ENCODE results near the gene CHCHD10. TPM values are rescaled to one million over a fixed set of nuclear protein-coding genes. Genes with fewer than 3 reads are reported as not detected.

CHCHD10 gene
- total and polyA plus RNA-seq, 11 donors, result 374 to 2,069 (median 944) TPM

- WGBS, 4 donors, result 79 to 88% (median 85%) methylated on average over 23 to 25 of the region's 25 CpGs
- H3K4me3 ChIP-seq, result no peak overlapping the region
- peak in 1 of 4 donors; percentile 23 for ATAC-seq
- peaks cover 0 to 61% (median 51%) of the 10 kb centered on the region in 9 donors for H3K36me3 ChIP-seq
- H3K9me3 ChIP-seq, result no peaks in the 10 kb centered on the region
- intact Hi-C loops (cut with DNase I), result no loop called here
- TF ChIP-seq, protein P1, sequence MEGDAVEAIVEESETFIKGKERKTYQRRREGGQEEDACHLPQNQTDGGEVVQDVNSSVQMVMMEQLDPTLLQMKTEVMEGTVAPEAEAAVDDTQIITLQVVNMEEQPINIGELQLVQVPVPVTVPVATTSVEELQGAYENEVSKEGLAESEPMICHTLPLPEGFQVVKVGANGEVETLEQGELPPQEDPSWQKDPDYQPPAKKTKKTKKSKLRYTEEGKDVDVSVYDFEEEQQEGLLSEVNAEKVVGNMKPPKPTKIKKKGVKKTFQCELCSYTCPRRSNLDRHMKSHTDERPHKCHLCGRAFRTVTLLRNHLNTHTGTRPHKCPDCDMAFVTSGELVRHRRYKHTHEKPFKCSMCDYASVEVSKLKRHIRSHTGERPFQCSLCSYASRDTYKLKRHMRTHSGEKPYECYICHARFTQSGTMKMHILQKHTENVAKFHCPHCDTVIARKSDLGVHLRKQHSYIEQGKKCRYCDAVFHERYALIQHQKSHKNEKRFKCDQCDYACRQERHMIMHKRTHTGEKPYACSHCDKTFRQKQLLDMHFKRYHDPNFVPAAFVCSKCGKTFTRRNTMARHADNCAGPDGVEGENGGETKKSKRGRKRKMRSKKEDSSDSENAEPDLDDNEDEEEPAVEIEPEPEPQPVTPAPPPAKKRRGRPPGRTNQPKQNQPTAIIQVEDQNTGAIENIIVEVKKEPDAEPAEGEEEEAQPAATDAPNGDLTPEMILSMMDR (IDR thresholded peaks at IDR 0.05), result no peak
- no peak for TF ChIP-seq POLR2A (IDR thresholded peaks at IDR 0.05)
- H3K4me1 ChIP-seq, result peaks cover 8 to 48% (median 38%) of the 10 kb centered on the region in 12 donors
- DNase-seq, result peak in 1 of 5 donors; percentile 42
- no peaks in the 10 kb centered on the region for H3K27me3 ChIP-seq
- peak overlapping the region in 1 of 12 donors; percentile 50 for H3K27ac ChIP-seq
These were observed 24.2 kb upstream of the CHCHD10 start for GRCh38 chr22:23791738-23792645.

GRCh38 chr22:23790819-23791737 is 23.3 kb upstream of the CHCHD10 start:
- H3K36me3 ChIP-seq, result peaks cover 0 to 53% (median 44%) of the 10 kb centered on the region in 9 donors

DNA sequence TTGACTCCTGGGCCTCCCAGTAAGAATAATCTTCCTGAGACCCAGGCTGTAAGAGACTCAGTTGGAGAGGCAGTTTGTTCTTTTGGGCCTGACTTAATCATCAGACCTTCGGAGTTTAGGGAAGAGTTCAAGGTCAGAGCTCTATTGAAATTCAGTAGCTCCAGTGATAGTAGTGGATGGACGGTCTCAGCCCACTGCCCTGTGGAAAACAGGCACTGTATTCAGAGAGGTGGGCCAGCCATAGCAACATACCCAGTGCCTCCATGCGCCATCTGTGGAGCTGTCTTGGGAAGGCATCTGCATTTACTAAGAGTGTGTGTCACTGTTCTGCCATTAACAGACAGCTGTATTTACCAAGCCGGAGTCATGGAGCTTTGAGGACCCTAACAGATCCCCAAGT is 21.9 kb upstream of the CHCHD10 start:
- Histone ChIP-seq H3K27me3 (no peaks in the 10 kb centered on the region), H3K9me3 (no peaks in the 10 kb centered on the region), H3K27ac (peak overlapping the region in 4 of 12 donors; percentile 33 to 53 (median 44)), H3K4me1 (peaks cover 8 to 59% (median 47%) of the 10 kb centered on the region in 12 donors), H3K36me3 (peaks cover 0 to 39% (median 30%) of the 10 kb centered on the region in 9 donors), H3K4me3 (no peak overlapping the region)
- no peak for ATAC-seq
- TF ChIP-seq POLR2A (IDR thresholded peaks at IDR 0.05), result no peak
- TF ChIP-seq, protein P1 (IDR thresholded peaks at IDR 0.05), result no peak
- peak in 1 of 5 donors; percentile 17 for DNase-seq
- WGBS, 4 donors, result 68 to 71% (median 70%) methylated on average over 3 to 4 of the region's 4 CpGs
- intact Hi-C loops (cut with DNase I), result loop anchor here in 4 of 10 donors (2.0 to 5.0 kb wide), 4 partner anchors 19 to 58 kb away; partner anchors contain the start of gene DERL3 (in 1 of the 4)

More at GRCh38 chr22:23790819-23791737, 23.3 kb upstream of the CHCHD10 start:
- no peaks in the 10 kb centered on the region for H3K9me3 ChIP-seq
- intact Hi-C loops (cut with DNase I), result no loop called here
- 62 to 74% (median 65%) methylated on average over 11 of the region's 11 CpGs for WGBS, 4 donors
- TF ChIP-seq POLR2A (IDR thresholded peaks at IDR 0.05), result no peak
- TF ChIP-seq, protein P1 (IDR thresholded peaks at IDR 0.05), result no peak
- peaks cover 8 to 54% (median 45%) of the 10 kb centered on the region in 12 donors for H3K4me1 ChIP-seq
- ATAC-seq (no peak), DNase-seq (peak in 4 of 5 donors; percentile 41 to 73 (median 51))
- peak overlapping the region in 3 of 12 donors; percentile 19 to 50 (median 47) for H3K27ac ChIP-seq
- no peak overlapping the region for H3K4me3 ChIP-seq
- no peaks in the 10 kb centered on the region for H3K27me3 ChIP-seq

All from heart left ventricle (tissue), 16 donors.